Stimulated activated CD4-positive, alpha-beta T cell treated with anti-CD3 and anti-CD28 coated beads, Interleukin-15, amount 100 ng/mL, for 48 hours (primary cell): ENCODE data around the gene XRCC6.
A peak's percentile ranks its signal among the peaks of the same experiment; 100 is the strongest.
"Not testable (repeated sequence)": the region's sequence is repeated elsewhere in the genome, so short reads cannot be mapped to it uniquely, and the experiment has no call there.

Experiments used
- DNase-seq, 2 donors: peaks; one replicate each; pipeline ENCODE4 v3.0.0-alpha.2; 2020; ENCODE audit warnings: low read depth in 2 of 2

The XRCC6 gene

GRCh38 chr22:41598891-41599635 is 22.0 kb upstream of the XRCC6 start:
- no peak for DNase-seq

DNA sequence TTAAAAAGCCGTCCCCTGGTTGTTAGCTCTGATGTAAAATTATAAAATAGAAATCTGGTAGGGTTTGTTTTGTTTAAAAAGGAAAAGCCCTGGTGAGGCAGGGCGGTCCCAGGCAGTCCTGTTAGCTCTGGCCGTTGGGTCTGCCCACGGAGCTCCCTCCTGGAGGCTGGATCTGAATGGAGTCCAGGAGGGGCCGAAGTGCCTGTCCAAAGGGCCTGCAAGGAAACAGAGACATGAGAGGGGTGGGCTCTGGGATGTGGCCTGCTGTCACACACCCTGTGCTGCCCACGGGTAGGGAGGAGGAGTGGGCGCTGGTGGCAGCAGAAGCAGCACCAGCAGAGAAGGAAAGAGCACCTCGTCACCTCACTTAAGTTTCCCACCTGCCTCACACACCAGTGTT is 20.1 kb upstream of the XRCC6 start:
- no peak for DNase-seq

- peak; percentile 51 to 68 for DNase-seq
These were observed 17.2 kb upstream of the XRCC6 start for GRCh38 chr22:41603873-41604332.

GRCh38 chr22:41608386-41608785 is 12.7 kb upstream of the XRCC6 start:
- no peak for DNase-seq

- DNase-seq, result no peak
These were observed 8.3 kb upstream of the XRCC6 start for GRCh38 chr22:41612603-41613306.

- no peak for DNase-seq
These were observed 7.6 kb upstream of the XRCC6 start for GRCh38 chr22:41613456-41613855.

GRCh38 chr22:41619979-41620588 is 1.0 kb upstream of the XRCC6 start:
- peak; percentile 28 to 35 for DNase-seq

DNA sequence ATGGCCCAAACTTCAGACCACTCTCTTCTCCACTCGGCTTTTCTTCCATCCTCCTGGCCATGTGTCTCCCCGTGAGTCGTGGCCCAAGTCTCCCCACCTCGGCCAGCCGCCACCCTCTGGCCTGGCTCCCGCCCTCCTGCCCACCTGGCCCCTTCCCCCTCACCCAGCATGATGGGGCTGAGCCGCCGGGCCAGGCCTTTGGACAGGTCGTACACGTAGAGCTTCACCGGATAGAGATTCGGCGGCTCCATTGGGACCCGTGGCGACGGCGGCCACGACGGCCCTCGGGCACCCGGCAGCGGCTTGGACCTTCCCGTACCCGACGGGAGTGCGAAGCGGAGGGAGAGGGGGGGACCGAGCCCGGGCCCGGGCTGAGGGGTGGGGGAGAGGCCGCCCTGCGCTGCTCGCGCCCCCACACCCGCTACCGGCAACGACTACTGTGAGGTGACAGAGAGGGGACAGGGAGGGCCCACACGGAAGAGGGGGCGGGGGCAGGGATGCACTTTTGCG is 451 bp upstream of the XRCC6 start, which contains the start of gene DESI1:
TSS of gene DESI1 (minus strand) at position 455 of the 510 bp plus-strand sequence. CDS start at position 251, 204 bp downstream.
- peak; percentile 14 to 20 for DNase-seq

- DNase-seq, result no peak
These were observed 750 bp downstream of the XRCC6 start for GRCh38 chr22:41621911-41622179.

DNA sequence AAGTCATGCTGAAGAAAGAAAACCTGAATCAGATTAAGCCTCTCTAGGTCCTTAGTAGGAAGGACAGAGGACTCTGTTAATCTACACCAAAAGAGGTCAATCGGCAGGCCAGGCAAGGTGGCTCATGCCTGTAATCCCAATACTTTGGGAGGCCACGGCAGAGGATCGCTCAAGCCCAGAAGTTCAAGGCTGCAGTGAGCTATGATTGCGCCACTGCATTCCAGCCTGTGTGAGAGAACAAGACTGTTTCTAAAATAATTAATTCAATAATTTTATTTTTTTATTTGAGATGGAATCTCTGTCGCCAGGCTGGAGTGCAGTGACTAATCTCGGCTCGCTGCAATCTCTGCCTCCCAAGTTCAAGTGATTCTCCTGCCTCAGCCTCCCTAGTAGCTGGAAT is 4.5 kb downstream of the XRCC6 start:
- DNase-seq, result no peak

GRCh38 chr22:41631115-41631514 is 10.0 kb downstream of the XRCC6 start:
- not testable (repeated sequence) for DNase-seq

- not testable (repeated sequence) for DNase-seq
These were observed 10.5 kb downstream of the XRCC6 start for GRCh38 chr22:41631615-41632014.

- DNase-seq, result not testable (repeated sequence)
These were observed 13.5 kb downstream of the XRCC6 start for GRCh38 chr22:41634610-41635009.

- DNase-seq, result no peak
These were observed 15.4 kb downstream of the XRCC6 start for GRCh38 chr22:41636467-41636866.

DNA sequence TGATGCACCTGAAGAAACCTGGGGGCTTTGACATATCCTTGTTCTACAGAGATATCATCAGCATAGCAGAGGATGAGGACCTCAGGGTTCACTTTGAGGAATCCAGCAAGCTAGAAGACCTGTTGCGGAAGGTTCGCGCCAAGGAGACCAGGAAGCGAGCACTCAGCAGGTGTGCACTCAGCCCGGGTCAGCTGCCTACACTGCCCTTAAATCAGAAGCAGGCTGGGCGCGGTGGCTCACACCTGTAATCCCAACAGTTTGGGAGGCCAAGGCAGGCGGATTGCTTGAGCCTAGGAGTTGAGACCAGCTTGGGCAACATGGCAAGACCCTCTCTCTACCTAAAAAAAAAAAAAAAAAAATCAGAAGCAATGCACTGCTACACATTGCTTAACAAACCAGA is 16.5 kb downstream of the XRCC6 start:
- DNase-seq, result not testable (repeated sequence)

DNA sequence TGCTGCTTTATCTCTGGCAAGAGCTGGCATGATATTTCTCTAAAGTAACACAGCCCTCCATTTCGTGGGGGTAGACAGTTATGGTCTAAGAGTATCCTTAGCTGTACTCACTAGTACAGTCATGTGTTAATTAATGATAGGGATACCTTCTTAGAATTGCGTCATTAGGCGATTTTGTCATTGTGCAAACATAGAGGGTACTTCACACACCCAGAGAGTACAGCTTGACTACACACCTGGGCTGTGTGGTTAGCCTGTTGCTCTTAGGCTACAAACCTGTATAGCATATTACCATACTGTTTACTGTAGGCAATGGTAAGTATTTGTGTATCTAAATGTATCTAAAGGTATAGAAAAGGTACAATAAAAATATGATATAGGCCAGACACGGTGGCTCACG is 17.0 kb downstream of the XRCC6 start:
- no peak for DNase-seq

DNA sequence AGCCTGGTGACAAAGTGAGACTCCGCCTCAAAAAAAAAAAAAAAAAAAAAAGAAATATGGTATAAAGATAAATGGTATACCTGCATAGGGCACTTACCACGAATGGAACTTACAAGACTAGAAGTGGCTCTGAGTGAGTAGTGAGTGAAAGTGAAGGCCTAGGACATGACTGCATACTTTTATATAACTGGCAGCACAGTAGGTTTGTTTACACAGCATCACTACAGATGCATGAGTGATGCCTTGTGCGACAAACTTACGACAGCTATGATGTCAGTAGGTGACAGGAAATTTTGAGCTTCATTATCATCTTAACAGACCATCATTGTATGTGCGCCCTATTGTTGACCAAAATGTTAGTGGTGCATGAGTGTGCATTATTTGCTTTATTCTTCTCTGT is 17.7 kb downstream of the XRCC6 start:
- DNase-seq, result no peak

GRCh38 chr22:41641854-41642253 is 20.8 kb downstream of the XRCC6 start:
- DNase-seq, result no peak

- DNase-seq, result no peak
These were observed 21.4 kb downstream of the XRCC6 start for GRCh38 chr22:41642331-41643110.

DNA sequence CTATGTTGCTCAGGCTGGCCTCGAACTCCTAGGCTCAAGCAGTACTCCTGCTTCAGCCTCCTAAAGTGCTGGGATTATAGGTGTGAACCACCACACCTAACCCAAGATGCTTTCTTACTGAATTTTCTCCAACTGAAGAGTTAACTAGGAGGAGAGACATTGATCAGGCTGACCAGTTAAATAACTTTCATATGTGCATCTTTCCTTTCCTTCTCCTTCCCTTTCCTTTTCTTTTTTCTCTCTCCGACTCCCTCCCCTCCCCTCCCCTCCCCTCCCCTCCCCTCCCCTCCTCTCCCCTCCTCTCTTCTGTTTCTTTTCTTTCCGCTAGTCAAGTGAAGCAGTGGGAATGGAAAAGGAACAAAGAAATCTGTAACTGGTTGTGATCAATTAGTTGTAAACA is 26.7 kb downstream of the XRCC6 start:
- no peak for DNase-seq

DNA sequence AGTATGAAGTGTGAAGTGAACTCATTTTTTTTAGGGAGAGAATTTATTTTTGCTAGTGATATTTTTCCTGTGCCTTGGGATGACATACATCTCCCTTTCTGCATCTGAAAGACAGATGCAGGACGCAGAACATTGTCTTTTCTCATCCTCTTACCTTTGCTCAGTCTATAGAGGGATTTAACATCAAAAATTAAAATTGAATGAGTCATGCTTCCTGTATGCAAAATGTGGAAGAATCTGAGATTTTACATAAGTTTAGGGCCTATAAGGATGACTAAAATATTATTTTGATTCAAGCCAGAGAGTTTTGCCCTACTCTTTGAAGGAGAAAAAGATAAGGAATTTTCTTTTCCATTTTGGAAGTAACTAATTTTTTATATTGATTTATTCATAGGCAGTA is 27.3 kb downstream of the XRCC6 start:
- no peak for DNase-seq

DNA sequence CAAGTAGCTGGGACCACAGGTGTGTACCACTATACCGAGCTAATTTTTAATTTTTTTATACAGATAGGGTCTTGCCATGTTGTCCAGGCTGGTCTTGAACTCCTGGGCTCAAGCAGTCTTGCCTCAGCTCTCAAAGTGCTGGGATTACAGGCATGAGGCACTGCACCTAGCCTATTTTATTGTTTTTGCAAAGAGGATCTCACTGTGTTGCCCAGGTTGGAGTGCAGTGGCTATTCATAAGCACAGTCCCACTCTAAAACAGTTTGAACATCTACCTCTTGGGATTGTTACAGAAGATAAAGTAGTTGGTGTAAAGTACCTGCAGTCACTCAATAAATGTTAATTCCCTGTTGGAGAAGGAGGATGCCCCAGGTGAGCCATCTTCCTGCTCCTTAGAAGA is 29.1 kb downstream of the XRCC6 start:
- no peak for DNase-seq
